K562 (cell line): ENCODE measurements around the gene ALS2. TPM values are rescaled to one million over a fixed set of nuclear protein-coding genes. Genes with fewer than 3 reads are reported as not detected.

Experiments used
- ATAC-seq: fragments of 200-7000 bp; cut with Tn5 transposase; 3 replicates; pipeline ENCODE4 v1.9.1; 2020; ENCODE audit warnings: moderate library complexity
- BruUV-seq: library from RNA; stranded (reverse); fragments of 400-500 nt; replicated peaks from 2 replicates; lab custom pipeline; 2021; lab: Mats Ljungman, UMichigan
- CTCF ChIA-PET: fragments of 300-600 bp; formaldehyde crosslinking; extraction: SDS; loops from one replicate; lab custom pipeline; 2021; ENCODE audit warnings: low intra/inter-chr PET ratio; lab: Yijun Ruan, JAX
- POLR2A ChIA-PET: fragments of 300-600, 350-650 bp; sonication (Branson Sonifier 250); formaldehyde crosslinking; extraction: SDS; loops from one replicate; lab custom pipeline; 2021; ENCODE audit warnings: antibody characterized with exemption, inconsistent platforms; lab: Yijun Ruan, JAX
- DNase-seq, 4 experiments: peaks; one replicate each; pipeline versions ENCODE4 v3.0.0 to v3.0.0-alpha.2; 2011 to 2018; ENCODE audit warnings: low spot score in 3 of 4, mixed read lengths in 3 of 4; ENCODE audit errors: extremely low read depth in 1 of 4
- FAIRE-seq: peaks from 2 replicates; lab custom pipeline; 2011; peaks lifted over from hg19 to GRCh38; lab: Jason Lieb, UNC
- H2AFZ ChIP-seq: 2 replicates; pipeline ENCODE4 v1.6.0; 2011; ENCODE audit warnings: low read depth, low read length, control low read depth, inconsistent platforms
- H3K27ac ChIP-seq: fragments of 200-600 bp; 3 replicates; pipeline ENCODE4 v1.8.0; 2011; ENCODE audit warnings: low read depth, mild to moderate bottlenecking, control low read depth, inconsistent platforms, low read length, moderate library complexity, mixed read lengths; ENCODE audit errors: extremely low read depth
- H3K27me3 ChIP-seq, 2 experiments: fragments of 300-600 bp in 1 of 2; 2 replicates in 1 of 2; 3 replicates in 1 of 2; pipeline versions ENCODE4 v1.6.0 to v1.8.0; 2011; ENCODE audit warnings: inconsistent platforms in 2 of 2, low read length in 2 of 2, mild to moderate bottlenecking in 1 of 2, mixed read lengths in 1 of 2, moderate library complexity in 1 of 2; ENCODE audit not compliant: control insufficient read depth in 2 of 2, insufficient read depth in 2 of 2
- H3K36me3 ChIP-seq: fragments of 300-600 bp; 3 replicates; pipeline ENCODE4 v1.8.0; 2011; ENCODE audit warnings: mild to moderate bottlenecking, low read length, inconsistent platforms; ENCODE audit not compliant: control insufficient read depth, insufficient read depth
- H3K4me1 ChIP-seq, 2 experiments: fragments of 200-600 bp in 1 of 2; replicated peaks in 1 of 2; 2 replicates in 1 of 2; 3 replicates in 1 of 2; pipeline versions ENCODE4 v1.5.1 to v1.8.0; 2011; ENCODE audit warnings: inconsistent platforms in 2 of 2, low read length in 2 of 2, mild to moderate bottlenecking in 1 of 2, mixed read lengths in 1 of 2, moderate library complexity in 1 of 2; ENCODE audit not compliant: control insufficient read depth in 2 of 2, insufficient read depth in 2 of 2
- H3K4me2 ChIP-seq: 2 replicates; pipeline ENCODE4 v1.6.1; 2011; ENCODE audit warnings: low read length, control low read depth, inconsistent platforms, mixed read lengths; ENCODE audit not compliant: insufficient read depth
- H3K4me3 ChIP-seq: fragments of 200-600 bp; sonication (generic), shearing (Covaris generic); 2 replicates; pipeline ENCODE4 v1.5.1; 2016; ENCODE audit warnings: control low read depth, inconsistent platforms
- H3K79me2 ChIP-seq: fragments of 200-600 bp; 3 replicates; pipeline ENCODE4 v1.8.0; 2011; ENCODE audit warnings: low read length, inconsistent platforms; ENCODE audit not compliant: control insufficient read depth, insufficient read depth
- H3K9ac ChIP-seq, 2 experiments: 2 replicates each; pipeline versions ENCODE4 v1.6.0 to v1.6.1; 2011; ENCODE audit warnings: low read depth in 2 of 2, low read length in 2 of 2, control low read depth in 1 of 2, inconsistent platforms in 1 of 2, mild to moderate bottlenecking in 1 of 2, mixed read lengths in 1 of 2; ENCODE audit not compliant: insufficient read depth in 1 of 2
- H3K9me1 ChIP-seq: one replicate; pipeline ENCODE4 v1.6.0; 2011; ENCODE audit warnings: inconsistent platforms, mild to moderate bottlenecking, low read length, moderate library complexity; ENCODE audit not compliant: control insufficient read depth, insufficient read depth
- H3K9me3 ChIP-seq: replicated peaks from 2 replicates; pipeline ENCODE4 v1.5.1; 2011; ENCODE audit warnings: low read depth, low read length, inconsistent platforms; ENCODE audit not compliant: control insufficient read depth, insufficient read depth
- H4K20me1 ChIP-seq: replicated peaks from 2 replicates; pipeline ENCODE4 v1.6.1; 2011; ENCODE audit warnings: low read length, inconsistent platforms, mixed read lengths; ENCODE audit not compliant: control insufficient read depth, insufficient read depth
- ELF2 ChIP-seq: fragments of 250-450 bp; sonication (Bioruptor Pico); IDR thresholded peaks from 2 replicates; pipeline ENCODE4 v1.5.0; 2021; ENCODE audit warnings: mild to moderate bottlenecking
- FOSL1 ChIP-seq: fragments of 200-800 bp; sonication (Bioruptor generic); conservative IDR thresholded peaks from 2 replicates; pipeline ENCODE4 v1.6.1; 2016; ENCODE audit warnings: missing genetic modification characterization, missing compliant biosample characterization
- GTF3C2 ChIP-seq: IDR thresholded peaks from 3 replicates; pipeline ENCODE4 v1.6.1; 2011; ENCODE audit warnings: borderline replicate concordance, mild to moderate bottlenecking, moderate library complexity; ENCODE audit not compliant: insufficient read length; ENCODE audit errors: extremely low read depth
- WGBS: fragments of 100-300 bp; shearing (Covaris generic); methylation state at CpG from one replicate; pipeline ENCODE4 v1.1.6; 2016; ENCODE audit warnings: low coverage, mixed read lengths; ENCODE audit not compliant: insufficient coverage; ENCODE audit errors: missing lambda C conversion rate; 5-methylcytosine and 5-hydroxymethylcytosine counted together
- in situ Hi-C: fragments of 300-500 bp; cut with MboI; formaldehyde crosslinking; loops from 4 replicates; pipeline ENCODE4 v1.15.0; 2018; ENCODE audit warnings: inconsistent platforms, mixed read lengths
- intact Hi-C: fragments of 100-400 bp; cut with micrococcal nuclease; formaldehyde crosslinking; loops from 2 replicates; pipeline ENCODE4 v1.14.2; 2022
- polyA plus RNA-seq, 8 experiments: library from polyadenylated mRNA; depleted of rRNA in 4 of 8; stranded (reverse) in 5 of 8; unstranded in 3 of 8; fragments of >200 nt; fragmentation: Nextera tagmentation in 2 of 8; fragmentation: Illumina TruSeq in 1 of 8; extraction: Ambion mirVana in 2 of 8; extraction: Trizol in 1 of 8; gene quantifications; 2 replicates each; pipeline versions ENCODE4 v1.2.1 to v1.2.3, GENCODE V29; 2011 to 2014; ENCODE audit warnings: inconsistent platforms in 1 of 8, missing spikeins in 1 of 8
- total RNA-seq, 7 experiments: library from RNA; depleted of rRNA in 6 of 7; stranded (reverse); fragments of >200 nt in 6 of 7; fragmentation: Illumina TruSeq in 2 of 7; extraction: Trizol in 2 of 7; gene quantifications; 2 replicates each; pipeline versions ENCODE4 v1.2.1 to v1.2.3, GENCODE V29; 2011 to 2021; ENCODE audit warnings: low replicate concordance in 1 of 7
- TF ChIP-seq, protein P1 (sequence below), 2 experiments: fragments of 450-650 bp in 1 of 2; sonication (generic) in 1 of 2; formaldehyde crosslinking in 1 of 2; IDR thresholded peaks in 1 of 2; conservative IDR thresholded peaks in 1 of 2; 2 replicates each; pipeline versions ENCODE4 v1.6.1 to v1.8.1; 2016 to 2023; ENCODE audit warnings: mild to moderate bottlenecking in 2 of 2, moderate library complexity in 2 of 2, inconsistent platforms in 1 of 2, missing genetic modification reagents in 1 of 2

ALS2 gene
- total and polyA plus RNA-seq, 9 of the 15 experiments (the other 6 are each of a cell fraction or from before 2014, with no cell fraction given): 5.2 to 17.7 (median 11.6) TPM

GRCh38 chr2:201798252-201798913 lies 17.6 kb upstream of the ALS2 start:
- Histone ChIP-seq H3K9me3 (no peaks in the 10 kb centered on the region), H3K27me3 (no peaks in the 10 kb centered on the region), H3K4me1 (no peaks in the 10 kb centered on the region), H3K4me3 (no peak overlapping the region), H3K4me2 (no peak overlapping the region), H3K27ac (no peak overlapping the region), H3K36me3 (no peaks in the 10 kb centered on the region), H4K20me1 (no peaks in the 10 kb centered on the region), H3K9me1 (no peaks in the 10 kb centered on the region), H3K79me2 (no peaks in the 10 kb centered on the region), H2AFZ (no peak overlapping the region), H3K9ac (no peak overlapping the region)
- FAIRE-seq (no peak), DNase-seq (no peak), ATAC-seq (no peak)
- CTCF ChIA-PET: interaction anchor here (0.6 kb wide), 1 partner anchor 379 kb away, joined by 3 read pairs; no protein-coding TSS in a partner anchor
- WGBS: 11% methylated on average over 7 of the region's 7 CpGs
- no TSS peak for BruUV-seq
- in situ Hi-C loops (no loop called here), intact Hi-C loops (loop anchor here (5.0 kb wide), 1 partner anchor 59 kb away; no protein-coding TSS in a partner anchor)
- TF ChIP-seq FOSL1 (tag) (peak; percentile 36; the same call in 1 of the 2 replicates), ELF2 (CRISPR knock-in tag) (no peak)
- POLR2A ChIA-PET: interaction anchor here (1.0 kb wide), 1 partner anchor 13 kb away, joined by 3 read pairs; no protein-coding TSS in a partner anchor

DNA sequence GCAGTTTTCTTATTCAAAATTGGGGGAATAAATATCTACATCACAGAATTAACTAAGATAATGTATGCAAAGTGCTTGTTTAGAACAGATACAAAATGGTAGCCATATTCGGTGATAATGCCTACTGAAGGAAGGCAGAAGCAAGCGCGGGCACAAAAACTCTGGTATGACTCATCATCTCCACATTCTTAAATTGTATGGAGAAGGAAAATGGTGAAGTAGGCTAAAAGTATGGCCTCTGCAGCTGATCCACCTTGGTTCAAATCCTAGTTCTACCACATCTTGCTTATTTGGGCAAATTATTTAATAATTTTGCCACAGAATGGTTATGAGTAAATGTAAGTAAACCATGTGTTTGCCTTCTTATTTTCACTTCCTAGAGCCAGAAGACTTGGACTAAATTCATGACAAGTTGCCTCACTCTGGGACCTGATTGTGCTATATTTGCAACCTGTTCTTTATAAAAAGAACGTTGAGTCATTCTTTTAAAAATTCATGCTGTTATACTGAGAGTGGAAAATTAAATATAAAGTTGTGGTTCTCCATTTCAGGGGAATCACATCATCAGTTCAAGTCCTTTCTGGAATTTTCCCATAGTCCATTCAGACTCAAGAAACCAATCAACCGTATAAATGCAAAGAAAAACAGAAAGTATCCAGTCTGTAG lies 16.6 kb upstream of the ALS2 start:
- BruUV-seq: no TSS peak
- ChIA-PET POLR2A (no interaction called here), CTCF (no interaction called here)
- no peak overlapping the region for H3K9ac ChIP-seq
- H3K27ac ChIP-seq: no peak overlapping the region
- H3K9me3 ChIP-seq: no peaks in the 10 kb centered on the region
- H4K20me1 ChIP-seq: no peaks in the 10 kb centered on the region
- WGBS: 20% methylated on average over 5 of the region's 5 CpGs
- no peak for FAIRE-seq
- H2AFZ ChIP-seq: no peak overlapping the region
- H3K4me2 ChIP-seq: no peak overlapping the region
- H3K4me1 ChIP-seq: no peaks in the 10 kb centered on the region; a peak in 1 of 5 replicates
- no peaks in the 10 kb centered on the region for H3K27me3 ChIP-seq
- no peaks in the 10 kb centered on the region for H3K79me2 ChIP-seq
- no peaks in the 10 kb centered on the region for H3K9me1 ChIP-seq
- ATAC-seq: no peak
- DNase-seq: no peak
- intact Hi-C loops: loop anchor here (2.0 to 5.0 kb wide), 2 partner anchors 60 to 381 kb away; no protein-coding TSS in a partner anchor
- in situ Hi-C loops: no loop called here
- H3K4me3 ChIP-seq: no peak overlapping the region
- H3K36me3 ChIP-seq: no peaks in the 10 kb centered on the region
- no peak for TF ChIP-seq GTF3C2
- TF ChIP-seq, protein P1, sequence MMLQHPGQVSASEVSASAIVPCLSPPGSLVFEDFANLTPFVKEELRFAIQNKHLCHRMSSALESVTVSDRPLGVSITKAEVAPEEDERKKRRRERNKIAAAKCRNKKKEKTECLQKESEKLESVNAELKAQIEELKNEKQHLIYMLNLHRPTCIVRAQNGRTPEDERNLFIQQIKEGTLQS (IDR thresholded peaks at IDR 0.05): peak; percentile 56
- TF ChIP-seq, protein P1 (CRISPR knock-in tag; conservative IDR thresholded peaks at IDR 0.05): no peak
